ENCODE data around the gene EGFLAM. TPM values are rescaled to one million over a fixed set of nuclear protein-coding genes. Genes with fewer than 3 reads are reported as not detected.

The EGFLAM gene
- total RNA-seq, 4 donors from 2014 or later = 3.5 to 6.7 (median 6.3) TPM

DNA sequence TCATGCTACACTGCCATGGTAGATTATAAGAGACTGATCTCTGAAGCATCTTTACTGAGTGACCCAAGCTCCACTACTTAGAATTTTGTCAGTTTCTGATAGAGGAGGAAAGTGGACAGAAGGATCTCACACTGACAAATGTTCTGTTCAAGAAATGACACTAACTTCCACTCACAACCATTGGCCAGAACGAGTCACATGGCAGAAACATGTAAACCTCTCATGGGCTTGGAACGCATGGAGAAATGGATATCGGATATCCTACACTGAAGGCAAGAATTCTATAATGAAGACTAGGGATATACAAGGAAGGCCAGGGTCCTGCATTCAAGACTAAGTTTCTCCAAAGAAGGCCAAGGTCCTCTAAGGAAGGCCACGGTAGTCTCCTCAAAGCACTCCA, 31.1 kb downstream of the EGFLAM start:
- no peak for TF ChIP-seq POLR2A (IDR thresholded peaks at IDR 0.05)
- TF ChIP-seq, protein P1, sequence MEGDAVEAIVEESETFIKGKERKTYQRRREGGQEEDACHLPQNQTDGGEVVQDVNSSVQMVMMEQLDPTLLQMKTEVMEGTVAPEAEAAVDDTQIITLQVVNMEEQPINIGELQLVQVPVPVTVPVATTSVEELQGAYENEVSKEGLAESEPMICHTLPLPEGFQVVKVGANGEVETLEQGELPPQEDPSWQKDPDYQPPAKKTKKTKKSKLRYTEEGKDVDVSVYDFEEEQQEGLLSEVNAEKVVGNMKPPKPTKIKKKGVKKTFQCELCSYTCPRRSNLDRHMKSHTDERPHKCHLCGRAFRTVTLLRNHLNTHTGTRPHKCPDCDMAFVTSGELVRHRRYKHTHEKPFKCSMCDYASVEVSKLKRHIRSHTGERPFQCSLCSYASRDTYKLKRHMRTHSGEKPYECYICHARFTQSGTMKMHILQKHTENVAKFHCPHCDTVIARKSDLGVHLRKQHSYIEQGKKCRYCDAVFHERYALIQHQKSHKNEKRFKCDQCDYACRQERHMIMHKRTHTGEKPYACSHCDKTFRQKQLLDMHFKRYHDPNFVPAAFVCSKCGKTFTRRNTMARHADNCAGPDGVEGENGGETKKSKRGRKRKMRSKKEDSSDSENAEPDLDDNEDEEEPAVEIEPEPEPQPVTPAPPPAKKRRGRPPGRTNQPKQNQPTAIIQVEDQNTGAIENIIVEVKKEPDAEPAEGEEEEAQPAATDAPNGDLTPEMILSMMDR (IDR thresholded peaks at IDR 0.05) = no peak
- H3K36me3 ChIP-seq = no peaks in the 10 kb centered on the region
- no peak overlapping the region for H3K27ac ChIP-seq
- DNase-seq = no peak
- WGBS, 2 donors = 86 to 89% methylated on average over 4 of the region's 4 CpGs
- intact Hi-C loops (cut with DNase I) = no loop called here
- H3K4me1 ChIP-seq = no peaks in the 10 kb centered on the region
- no peaks in the 10 kb centered on the region for H3K9me3 ChIP-seq
- no peaks in the 10 kb centered on the region for H3K27me3 ChIP-seq
- H3K4me3 ChIP-seq (replicated peaks in 1 of 3) = no peak overlapping the region

DNA sequence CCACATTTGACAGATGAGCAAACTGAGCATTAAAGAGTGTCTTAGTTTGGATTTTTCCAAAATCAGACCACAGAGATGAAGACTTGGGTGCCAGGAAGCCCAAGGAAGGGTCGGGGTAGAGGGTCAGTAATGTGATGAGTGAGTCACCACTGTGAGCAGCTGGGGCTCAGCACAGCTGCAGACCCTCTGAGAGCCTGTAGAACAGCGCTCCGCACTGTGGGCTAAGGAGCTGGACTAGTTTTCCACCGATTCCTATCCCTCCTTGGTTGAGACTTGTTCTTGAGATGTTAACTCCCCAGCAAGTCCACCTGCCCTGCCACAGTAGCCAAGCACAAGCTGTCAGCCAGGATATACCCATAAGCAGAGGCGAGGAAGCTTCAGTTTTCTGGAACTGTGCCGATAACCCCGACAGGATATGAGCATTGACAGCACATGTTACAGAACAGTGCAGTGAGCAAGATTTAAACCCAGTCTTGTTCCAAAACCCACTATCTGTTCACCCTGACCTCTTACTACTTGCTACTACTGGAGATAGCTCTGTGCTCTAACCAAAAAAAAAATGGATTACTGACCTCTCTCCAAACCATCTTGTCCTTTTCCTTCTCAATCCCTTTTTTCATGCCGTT, 31.8 kb downstream of the EGFLAM start:
- H3K27me3 ChIP-seq = no peaks in the 10 kb centered on the region
- intact Hi-C loops (cut with DNase I) = no loop called here
- no peak for TF ChIP-seq POLR2A (IDR thresholded peaks at IDR 0.05)
- TF ChIP-seq, protein P1 (IDR thresholded peaks at IDR 0.05) = no peak
- no peaks in the 10 kb centered on the region for H3K36me3 ChIP-seq
- 85 to 86% methylated on average over 8 of the region's 8 CpGs for WGBS, 2 donors
- no peak overlapping the region for H3K27ac ChIP-seq
- H3K4me3 ChIP-seq (replicated peaks in 1 of 3) = no peak overlapping the region
- no peaks in the 10 kb centered on the region for H3K9me3 ChIP-seq
- no peak for DNase-seq
- no peaks in the 10 kb centered on the region for H3K4me1 ChIP-seq

DNA sequence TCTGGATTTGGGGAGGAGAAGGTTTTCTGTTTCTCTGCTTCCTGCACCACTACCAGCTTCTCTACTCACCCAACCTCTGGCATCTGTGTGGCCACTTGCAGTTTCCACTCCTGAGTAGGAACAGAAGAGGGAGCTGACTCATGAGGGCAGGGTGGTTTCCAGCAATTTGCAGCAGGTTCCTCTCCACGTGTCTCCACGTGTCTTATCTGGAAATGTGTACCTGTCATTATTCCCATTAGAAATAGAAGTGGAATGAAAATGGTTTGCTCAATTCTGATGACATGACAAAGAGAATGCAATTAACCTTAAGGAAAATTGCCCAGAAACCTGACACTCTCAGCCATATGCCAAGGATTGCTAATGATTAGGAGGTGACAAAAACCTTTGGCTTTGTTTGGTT, 33.0 kb downstream of the EGFLAM start:
- no peak for TF ChIP-seq POLR2A (IDR thresholded peaks at IDR 0.05)
- TF ChIP-seq, protein P1 (IDR thresholded peaks at IDR 0.05) = no peak
- DNase-seq = no peak
- WGBS, 2 donors = 36 to 57% methylated on average over 2 of the region's 2 CpGs
- Histone ChIP-seq H3K4me3 (replicated peaks in 1 of 3) (no peak overlapping the region), H3K27me3 (no peaks in the 10 kb centered on the region), H3K4me1 (no peaks in the 10 kb centered on the region), H3K36me3 (no peaks in the 10 kb centered on the region), H3K9me3 (no peaks in the 10 kb centered on the region), H3K27ac (no peak overlapping the region)
- intact Hi-C loops (cut with DNase I) = no loop called here

DNA sequence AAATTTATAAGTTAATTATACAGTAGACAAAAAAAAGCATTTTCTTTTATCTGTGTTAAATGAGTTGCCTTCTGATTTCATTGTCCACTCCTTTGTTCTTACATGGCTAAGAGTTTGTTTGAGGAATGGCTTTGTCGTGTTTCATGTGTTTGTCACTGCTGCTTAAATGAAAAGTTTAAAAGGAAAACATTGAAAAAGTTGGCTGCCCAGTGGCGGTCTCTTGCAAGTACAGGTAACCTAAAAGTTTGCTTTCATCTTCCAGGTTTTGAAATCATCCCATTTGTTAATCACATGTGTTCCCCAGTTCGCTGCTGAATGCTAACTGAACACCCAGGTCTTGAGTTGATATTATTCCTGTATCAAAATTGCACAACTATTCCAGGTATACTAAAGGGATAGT, 33.9 kb downstream of the EGFLAM start:
- Histone ChIP-seq H3K4me1 (no peaks in the 10 kb centered on the region), H3K27ac (no peak overlapping the region), H3K4me3 (replicated peaks in 1 of 3) (no peak overlapping the region), H3K36me3 (no peaks in the 10 kb centered on the region), H3K9me3 (no peaks in the 10 kb centered on the region), H3K27me3 (no peaks in the 10 kb centered on the region)
- intact Hi-C loops (cut with DNase I) = no loop called here
- no peak for DNase-seq
- WGBS, 2 donors = 67 to 68% methylated on average over 3 of the region's 3 CpGs
- TF ChIP-seq, protein P1 (IDR thresholded peaks at IDR 0.05) = no peak
- TF ChIP-seq POLR2A (IDR thresholded peaks at IDR 0.05) = no peak

DNA sequence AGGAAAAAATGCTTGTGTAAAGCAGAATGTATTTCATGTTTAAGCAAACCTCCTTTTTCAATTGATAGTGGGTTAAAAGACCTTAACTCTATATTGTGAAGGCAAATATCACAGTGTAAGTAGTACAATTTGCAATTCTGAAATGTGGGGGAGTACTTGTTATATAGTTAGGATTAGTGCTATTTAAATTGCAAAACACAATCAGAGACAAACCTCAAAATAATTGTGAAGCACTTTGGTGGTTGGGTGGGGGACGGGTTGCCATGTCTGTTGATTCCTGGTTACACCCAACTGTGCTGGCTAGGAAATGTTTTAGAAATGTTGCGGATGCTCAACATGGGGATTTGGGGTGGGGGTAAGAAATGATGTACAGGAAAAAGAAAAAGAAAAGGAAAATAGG, 37.4 kb downstream of the EGFLAM start:
- no peak for DNase-seq
- H3K27ac ChIP-seq = no peak overlapping the region
- intact Hi-C loops (cut with DNase I) = no loop called here
- no peak overlapping the region for H3K4me3 ChIP-seq (replicated peaks in 1 of 3)
- TF ChIP-seq POLR2A (IDR thresholded peaks at IDR 0.05) = no peak
- TF ChIP-seq, protein P1 (IDR thresholded peaks at IDR 0.05) = no peak
- WGBS, 2 donors = 92 to 97% methylated on average over 2 of the region's 2 CpGs
- H3K36me3 ChIP-seq = no peaks in the 10 kb centered on the region
- H3K4me1 ChIP-seq = no peaks in the 10 kb centered on the region
- no peaks in the 10 kb centered on the region for H3K27me3 ChIP-seq
- H3K9me3 ChIP-seq = no peaks in the 10 kb centered on the region
